GM12878 (cell line): Measurements from ENCODE around the gene NDUFC1.

Source experiments
- CTCF ChIP-seq, 3 experiments: IDR thresholded peaks in 2 of 3; conservative IDR thresholded peaks in 1 of 3; 2 replicates each; pipeline ENCODE4 v1.5.1; 2011; ENCODE audit warnings: low read depth in 3 of 3, low read length in 3 of 3, mild to moderate bottlenecking in 3 of 3, control low read depth in 2 of 3, moderate library complexity in 2 of 3, inconsistent platforms in 1 of 3, mixed read lengths in 1 of 3; ENCODE audit not compliant: control insufficient read depth in 2 of 3, insufficient read depth in 1 of 3; ENCODE audit errors: extremely low read depth in 1 of 3
- EP300 ChIP-seq, 2 experiments: fragments of 150-350 bp in 1 of 2; IDR thresholded peaks; 2 replicates each; pipeline ENCODE4 v1.6.1; 2011 to 2012; ENCODE audit warnings: low read depth in 2 of 2, low read length in 2 of 2, borderline replicate concordance in 1 of 2, improper control_type of control experiment in 1 of 2, inconsistent platforms in 1 of 2; ENCODE audit not compliant: control insufficient read depth in 1 of 2
- POLR2A ChIP-seq: IDR thresholded peaks from 2 replicates; pipeline ENCODE4 v1.6.1; 2011; ENCODE audit warnings: low read depth, mild to moderate bottlenecking, low read length
- RFX5 ChIP-seq: IDR thresholded peaks from 2 replicates; pipeline ENCODE4 v1.6.1; 2011; ENCODE audit warnings: low read depth, low read length, improper control_type of control experiment
- TCF7 ChIP-seq: IDR thresholded peaks from 2 replicates; pipeline ENCODE4 v1.6.1; 2014; ENCODE audit warnings: antibody characterized with exemption, borderline replicate concordance
- ZBTB33 ChIP-seq: fragments of 450-650 bp; IDR thresholded peaks from 2 replicates; pipeline ENCODE4 v1.6.1; 2017; ENCODE audit warnings: mild to moderate bottlenecking

- TF ChIP-seq POLR2A: no peak
- no peak for TF ChIP-seq RFX5
- TF ChIP-seq EP300 (IDR thresholded peaks at IDR 0.05; ENCODE audit: borderline replicate concordance in 1 of 2, control insufficient read depth in 1 of 2, low read depth in 2 of 2, low read length in 2 of 2): no peak
- no peak for TF ChIP-seq ZBTB33
- no peak for TF ChIP-seq TCF7
- no peak for TF ChIP-seq CTCF (IDR thresholded peaks at IDR 0.05 in 2 of 3, conservative IDR thresholded peaks at IDR 0.05 in 1 of 3; ENCODE audit: control insufficient read depth in 2 of 3, extremely low read depth in 1 of 3, insufficient read depth in 1 of 3, low read depth in 3 of 3, low read length in 3 of 3)
Measured at GRCh38 chr4:139317635-139318034, 15.4 kb upstream of the NDUFC1 start.
